ENCODE data around the gene UBN1. TPM values are rescaled to one million over a fixed set of nuclear protein-coding genes. Genes with fewer than 3 reads are reported as not detected.
"Not testable (repeated sequence)": the region's sequence is repeated elsewhere in the genome, so short reads cannot be mapped to it uniquely, and the experiment has no call there.

UBN1 gene
- total RNA-seq, 1 donor from 2014 or later = 36.9 TPM

DNA sequence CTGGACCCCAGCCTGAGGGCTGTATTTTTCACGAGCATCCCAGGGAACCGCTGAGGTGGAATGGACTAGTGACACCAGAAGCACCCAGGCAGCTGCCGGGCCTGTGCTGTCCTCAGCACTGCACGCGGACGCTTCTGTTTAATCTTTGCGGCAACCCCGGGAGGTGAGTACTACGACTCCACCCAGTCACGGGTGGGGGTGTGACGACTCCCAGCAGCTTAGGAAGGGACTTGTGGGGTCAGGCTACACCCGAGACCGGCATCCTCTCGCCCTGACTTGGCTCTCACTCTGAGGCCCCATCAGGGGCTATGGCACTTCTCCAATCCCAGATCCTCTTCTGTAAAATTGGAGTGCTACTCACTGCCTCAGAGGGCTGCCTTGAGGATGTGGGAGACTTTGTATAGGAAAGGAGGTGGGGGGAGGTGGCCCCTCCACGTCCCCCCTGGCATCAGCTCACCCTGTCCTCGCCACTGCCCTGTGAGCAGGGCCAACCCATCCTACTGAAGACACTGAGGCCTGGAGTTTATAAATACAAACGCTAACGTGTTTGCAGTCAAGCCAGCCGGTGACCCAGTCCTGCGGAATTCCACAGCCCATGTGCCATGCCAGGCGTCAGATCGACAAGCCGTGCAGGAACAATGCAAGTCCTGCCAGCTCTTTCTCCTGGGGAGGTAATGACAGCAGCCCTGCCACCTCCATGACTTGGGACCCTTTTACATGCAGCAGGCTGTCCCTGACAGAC is 45.3 kb downstream of the UBN1 start:
- Mint-ChIP-seq H3K36me3 (ENCODE audit: low read depth) (no peaks in the 10 kb centered on the region), H3K9me3 (no peaks in the 10 kb centered on the region), H3K4me3 (no peak overlapping the region), H3K27me3 (no peaks in the 10 kb centered on the region), H3K4me1 (no peaks in the 10 kb centered on the region), H3K27ac (no peak overlapping the region)
- intact Hi-C loops (cut with micrococcal nuclease) = no loop called here
- DNase-seq = no peak

- Mint-ChIP-seq H3K27ac (no peak overlapping the region), H3K4me1 (no peaks in the 10 kb centered on the region), H3K4me3 (no peak overlapping the region), H3K36me3 (ENCODE audit: low read depth) (no peaks in the 10 kb centered on the region), H3K9me3 (no peaks in the 10 kb centered on the region), H3K27me3 (no peaks in the 10 kb centered on the region)
- DNase-seq = no peak
- intact Hi-C loops (cut with micrococcal nuclease) = no loop called here
These were observed 46.0 kb downstream of the UBN1 start for GRCh38 chr16:4893103-4893862.

- no peaks in the 10 kb centered on the region for H3K36me3 Mint-ChIP-seq (ENCODE audit: low read depth)
- intact Hi-C loops (cut with micrococcal nuclease) = no loop called here
- H3K4me3 Mint-ChIP-seq = no peak overlapping the region
- H3K4me1 Mint-ChIP-seq = no peaks in the 10 kb centered on the region
- H3K9me3 Mint-ChIP-seq = no peaks in the 10 kb centered on the region
- H3K27me3 Mint-ChIP-seq = no peaks in the 10 kb centered on the region
- DNase-seq = no peak
- H3K27ac Mint-ChIP-seq = no peak overlapping the region
These were observed 47.2 kb downstream of the UBN1 start for GRCh38 chr16:4894276-4895150.

DNA sequence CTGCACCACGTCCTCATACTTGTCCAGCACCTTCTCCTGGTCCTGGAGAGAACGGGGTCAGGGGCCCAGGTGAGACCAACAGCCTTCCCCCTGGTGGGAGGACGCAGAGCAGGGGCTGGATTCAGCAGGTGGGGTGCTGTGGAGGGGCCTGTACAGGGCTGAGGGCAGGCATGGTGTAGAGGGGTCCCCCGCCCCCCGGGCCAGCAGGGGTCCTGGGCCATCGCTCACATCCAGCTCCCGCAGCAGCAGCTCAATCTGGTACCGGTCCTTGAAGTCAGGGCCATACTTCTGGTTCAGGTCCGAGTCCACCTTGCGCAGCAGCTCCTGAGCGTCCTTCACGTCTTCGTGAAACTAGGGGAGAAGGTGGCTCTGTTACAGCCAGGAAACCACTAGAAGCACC is 48.1 kb downstream of the UBN1 start:
- intact Hi-C loops (cut with micrococcal nuclease) = no loop called here
- Mint-ChIP-seq H3K4me3 (no peak overlapping the region), H3K9me3 (no peaks in the 10 kb centered on the region), H3K27me3 (no peaks in the 10 kb centered on the region), H3K4me1 (no peaks in the 10 kb centered on the region), H3K27ac (no peak overlapping the region), H3K36me3 (ENCODE audit: low read depth) (no peaks in the 10 kb centered on the region)
- DNase-seq = no peak

DNA sequence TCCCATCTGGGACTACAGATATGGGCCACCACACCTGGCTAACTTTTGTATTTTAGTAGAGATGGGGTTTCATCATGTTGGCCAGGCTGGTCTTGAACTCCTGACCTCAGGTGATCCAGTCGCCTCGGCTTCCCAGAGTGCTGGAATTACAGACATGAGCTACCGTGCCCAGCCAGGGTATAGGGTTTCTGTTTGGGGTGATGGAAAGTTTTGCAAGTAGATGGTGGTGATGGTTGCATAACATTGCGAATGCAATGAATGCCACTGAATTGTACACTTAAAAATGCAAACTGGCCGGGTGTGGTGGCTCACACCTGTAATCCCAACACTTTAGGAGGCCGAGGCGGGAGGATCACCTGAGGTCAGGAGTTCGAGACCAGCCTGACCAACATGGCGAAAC is 49.5 kb downstream of the UBN1 start:
- H3K27ac Mint-ChIP-seq; intact Hi-C loops (cut with micrococcal nuclease); H3K9me3 Mint-ChIP-seq; H3K4me3 Mint-ChIP-seq; DNase-seq; H3K27me3 Mint-ChIP-seq; H3K36me3 Mint-ChIP-seq (ENCODE audit: low read depth); H3K4me1 Mint-ChIP-seq: not testable (repeated sequence)

DNA sequence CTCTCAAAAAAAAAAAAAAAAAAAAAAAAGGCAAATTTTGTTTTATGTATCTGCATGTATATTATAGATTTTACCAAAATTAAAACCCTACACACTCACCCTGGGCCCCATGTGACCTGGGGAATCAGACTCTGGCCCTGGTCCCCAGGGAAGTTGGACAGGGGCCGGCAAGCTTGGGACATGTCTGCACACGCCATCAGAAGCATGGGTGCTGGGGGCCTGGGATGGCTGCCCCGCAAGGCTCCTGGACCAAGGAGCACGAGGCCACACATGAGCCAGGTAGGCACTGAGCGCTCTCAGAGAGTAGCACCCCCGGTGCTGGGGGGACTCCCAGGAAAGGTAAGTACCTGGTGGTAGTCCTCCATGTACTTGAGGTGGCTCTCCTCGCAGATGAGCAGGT is 50.0 kb downstream of the UBN1 start:
- Mint-ChIP-seq H3K27me3 (no peaks in the 10 kb centered on the region), H3K4me3 (no peak overlapping the region), H3K4me1 (no peaks in the 10 kb centered on the region), H3K9me3 (no peaks in the 10 kb centered on the region), H3K27ac (no peak overlapping the region), H3K36me3 (ENCODE audit: low read depth) (no peaks in the 10 kb centered on the region)
- DNase-seq = no peak
- intact Hi-C loops (cut with micrococcal nuclease) = no loop called here

GRCh38 chr16:4898811-4899473 is 51.7 kb downstream of the UBN1 start:
- no peaks in the 10 kb centered on the region for H3K4me1 Mint-ChIP-seq
- H3K27me3 Mint-ChIP-seq = no peaks in the 10 kb centered on the region
- intact Hi-C loops (cut with micrococcal nuclease) = no loop called here
- H3K4me3 Mint-ChIP-seq = no peak overlapping the region
- no peaks in the 10 kb centered on the region for H3K36me3 Mint-ChIP-seq (ENCODE audit: low read depth)
- H3K27ac Mint-ChIP-seq = no peak overlapping the region
- H3K9me3 Mint-ChIP-seq = no peaks in the 10 kb centered on the region
- DNase-seq = no peak

- DNase-seq = no peak
- no peak overlapping the region for H3K4me3 Mint-ChIP-seq
- H3K9me3 Mint-ChIP-seq = no peaks in the 10 kb centered on the region
- H3K27me3 Mint-ChIP-seq = peaks cover 2% of the 10 kb centered on the region
- H3K36me3 Mint-ChIP-seq (ENCODE audit: low read depth) = no peaks in the 10 kb centered on the region
- no peaks in the 10 kb centered on the region for H3K4me1 Mint-ChIP-seq
- intact Hi-C loops (cut with micrococcal nuclease) = no loop called here
- no peak overlapping the region for H3K27ac Mint-ChIP-seq
These were observed 52.2 kb downstream of the UBN1 start for GRCh38 chr16:4899474-4899846.

GRCh38 chr16:4900036-4900435 is 52.8 kb downstream of the UBN1 start:
- H3K36me3 Mint-ChIP-seq (ENCODE audit: low read depth) = no peaks in the 10 kb centered on the region
- no peaks in the 10 kb centered on the region for H3K4me1 Mint-ChIP-seq
- no peak overlapping the region for H3K27ac Mint-ChIP-seq
- H3K9me3 Mint-ChIP-seq = no peaks in the 10 kb centered on the region
- no peak overlapping the region for H3K4me3 Mint-ChIP-seq
- intact Hi-C loops (cut with micrococcal nuclease) = no loop called here
- DNase-seq = no peak
- peaks cover 2% of the 10 kb centered on the region for H3K27me3 Mint-ChIP-seq

DNA sequence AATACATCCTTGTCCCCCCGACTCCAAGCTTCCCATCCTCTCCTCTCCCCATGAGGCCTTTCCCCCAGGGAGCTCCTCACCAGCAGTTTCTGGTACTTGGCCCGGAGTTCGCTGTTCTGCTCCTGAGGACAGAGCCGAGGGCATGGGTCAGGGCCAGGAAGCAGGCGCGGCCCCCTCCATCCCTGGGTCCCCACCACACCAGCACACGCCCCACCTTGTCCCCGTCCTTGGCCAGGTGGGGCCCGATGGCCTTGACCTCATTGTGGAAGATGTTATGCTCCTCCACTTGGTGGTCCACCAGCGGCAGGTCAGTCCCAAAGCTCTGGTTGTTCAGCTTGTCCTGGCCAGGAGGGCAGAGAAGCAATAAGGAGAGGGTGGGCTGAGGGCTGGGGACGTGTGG is 53.5 kb downstream of the UBN1 start:
- Mint-ChIP-seq H3K27ac (no peak overlapping the region), H3K4me1 (no peaks in the 10 kb centered on the region), H3K27me3 (peaks cover 5% of the 10 kb centered on the region), H3K9me3 (no peaks in the 10 kb centered on the region), H3K4me3 (no peak overlapping the region), H3K36me3 (ENCODE audit: low read depth) (no peaks in the 10 kb centered on the region)
- intact Hi-C loops (cut with micrococcal nuclease) = no loop called here
- DNase-seq = no peak

DNA sequence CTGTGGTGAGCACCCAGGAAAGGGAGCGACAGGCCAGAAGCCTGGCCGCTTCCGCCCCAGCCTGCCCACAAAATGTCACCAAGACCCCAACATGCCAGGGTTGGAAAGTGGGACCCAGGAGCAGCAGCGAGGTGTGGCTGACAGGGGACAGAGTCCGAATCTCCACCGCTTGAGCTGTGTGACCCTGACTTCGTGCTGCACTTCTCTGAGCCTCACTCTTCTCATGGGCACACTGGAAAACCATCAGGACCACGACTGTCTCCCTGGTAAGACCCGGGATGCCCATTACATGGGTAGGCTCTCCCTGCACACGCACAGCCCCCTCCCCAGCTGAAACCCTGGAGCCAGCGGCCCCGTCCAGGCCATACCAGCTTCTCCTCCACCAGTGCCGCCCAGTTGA is 54.8 kb downstream of the UBN1 start:
- DNase-seq = no peak
- Mint-ChIP-seq H3K4me1 (no peaks in the 10 kb centered on the region), H3K27ac (no peak overlapping the region), H3K4me3 (no peak overlapping the region), H3K9me3 (no peaks in the 10 kb centered on the region), H3K36me3 (ENCODE audit: low read depth) (no peaks in the 10 kb centered on the region), H3K27me3 (peaks cover 10% of the 10 kb centered on the region)
- intact Hi-C loops (cut with micrococcal nuclease) = no loop called here

DNA sequence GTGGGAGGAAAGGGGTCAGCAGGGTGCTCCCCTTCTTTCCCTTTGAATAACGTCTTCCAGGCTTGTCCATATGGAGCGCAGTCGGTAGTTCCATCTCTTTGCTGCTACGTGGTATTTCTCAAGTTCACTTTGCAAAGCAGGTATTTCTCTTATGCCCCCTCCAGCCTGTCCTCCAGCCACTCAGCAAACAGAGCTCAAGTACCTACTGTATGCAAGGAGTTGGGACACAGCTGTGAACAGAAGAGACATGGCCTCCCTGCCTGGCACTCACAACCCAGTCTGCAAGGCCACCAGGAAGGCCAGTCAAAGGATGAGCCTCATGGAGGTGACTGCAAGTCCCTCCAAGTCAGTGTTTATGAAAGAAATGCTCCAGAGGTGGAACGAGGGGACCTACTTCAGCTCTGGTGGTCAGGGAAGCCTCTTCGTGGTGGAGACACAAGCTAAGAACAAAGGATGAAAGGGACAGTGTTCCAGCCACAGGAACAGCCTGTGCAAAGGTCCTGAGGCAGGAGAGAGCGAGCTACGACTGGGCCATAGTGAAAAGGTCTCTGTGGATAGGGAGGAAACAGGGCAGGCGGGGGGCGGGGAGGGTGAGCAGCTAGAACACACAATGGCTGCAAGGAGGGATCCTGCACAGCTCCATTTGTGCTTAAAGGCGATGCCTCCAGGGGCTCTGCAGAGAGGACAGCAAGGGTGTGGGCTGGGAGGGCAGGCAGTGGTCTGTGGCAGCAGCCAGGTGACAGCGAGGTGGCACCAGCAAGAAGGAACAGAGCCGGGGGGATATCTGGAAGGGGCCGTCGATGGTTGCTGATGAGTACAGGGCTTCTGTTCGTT is 57.0 kb downstream of the UBN1 start:
- intact Hi-C loops (cut with micrococcal nuclease) = no loop called here
- no peak for DNase-seq
- H3K4me1 Mint-ChIP-seq = no peaks in the 10 kb centered on the region
- no peak overlapping the region for H3K27ac Mint-ChIP-seq
- peaks cover 12% of the 10 kb centered on the region for H3K27me3 Mint-ChIP-seq
- no peaks in the 10 kb centered on the region for H3K36me3 Mint-ChIP-seq (ENCODE audit: low read depth)
- no peaks in the 10 kb centered on the region for H3K9me3 Mint-ChIP-seq
- no peak overlapping the region for H3K4me3 Mint-ChIP-seq

DNA sequence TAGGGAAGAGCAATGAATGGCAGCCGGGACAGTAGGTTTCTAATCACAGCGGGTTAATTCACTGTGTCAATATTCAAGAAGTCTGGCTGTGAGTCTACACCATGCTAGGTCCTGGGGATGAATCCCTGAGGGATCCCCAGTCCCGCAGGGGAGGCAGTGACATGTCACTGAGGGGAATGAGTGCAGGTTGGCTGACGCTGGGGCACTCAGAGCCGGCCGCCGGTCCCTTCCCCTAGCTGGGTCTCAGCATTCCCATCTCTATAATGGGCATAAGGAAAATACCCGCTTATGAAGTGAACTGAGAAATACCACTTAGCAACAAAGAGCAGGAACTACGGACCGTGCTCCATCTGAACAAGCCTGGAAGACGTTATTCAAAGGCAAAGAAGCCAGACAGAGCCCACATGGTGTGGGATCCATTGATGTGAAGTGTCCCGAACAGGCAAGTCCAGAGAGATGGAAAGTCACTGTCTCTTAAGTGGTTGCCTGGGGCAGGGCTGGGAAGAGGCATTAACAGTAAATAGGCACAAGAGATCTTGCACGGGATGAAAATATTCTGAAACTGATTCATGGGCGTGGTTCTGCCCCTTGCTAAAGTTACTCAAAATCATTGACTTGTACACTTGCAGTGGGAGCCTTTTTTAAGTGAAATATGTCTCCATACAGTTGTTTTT is 57.8 kb downstream of the UBN1 start:
- Mint-ChIP-seq H3K4me3 (no peak overlapping the region), H3K9me3 (no peaks in the 10 kb centered on the region), H3K27me3 (peaks cover 12% of the 10 kb centered on the region), H3K27ac (no peak overlapping the region), H3K36me3 (ENCODE audit: low read depth) (no peaks in the 10 kb centered on the region), H3K4me1 (no peaks in the 10 kb centered on the region)
- intact Hi-C loops (cut with micrococcal nuclease) = no loop called here
- DNase-seq = no peak
